HG03457 (cell line): ENCODE data around the gene TADA2A.
"Not testable (repeated sequence)": the region's sequence is repeated elsewhere in the genome, so short reads cannot be mapped to it uniquely, and the experiment has no call there.

Source experiments
- ATAC-seq: cut with Tn5 transposase; IDR thresholded peaks from one replicate; pipeline ENCODE4 v1.9.1; 2021; ENCODE audit warnings: moderate number of reproducible peaks; ENCODE audit not compliant: unreplicated experiment

Gene TADA2A

DNA sequence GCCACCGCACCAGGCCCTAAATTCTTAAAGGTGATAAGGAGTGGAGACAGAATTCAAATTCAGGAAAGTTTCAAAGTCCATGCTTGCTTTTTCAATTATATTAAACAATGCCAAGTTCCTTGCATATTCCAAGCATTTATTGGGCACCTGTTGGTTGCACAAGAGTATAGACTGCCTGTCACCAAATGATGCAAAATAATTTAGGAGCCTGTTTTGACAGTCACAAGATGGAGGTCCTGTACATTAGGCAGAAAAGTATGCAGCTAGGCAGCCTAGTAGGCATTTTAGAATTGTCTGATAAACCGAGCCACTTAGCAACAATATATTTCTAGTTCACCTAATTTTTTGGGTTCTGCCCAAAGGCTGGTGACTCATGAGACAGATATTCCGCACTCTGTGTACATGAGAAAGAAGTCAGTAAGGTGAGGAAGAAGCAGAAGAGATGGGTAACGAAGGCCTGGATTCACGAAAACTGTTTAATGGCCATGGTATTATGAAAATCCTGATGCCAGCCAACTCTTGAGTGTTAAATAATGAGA lies 7.4 kb upstream of the TADA2A start:
- no peak for ATAC-seq

DNA sequence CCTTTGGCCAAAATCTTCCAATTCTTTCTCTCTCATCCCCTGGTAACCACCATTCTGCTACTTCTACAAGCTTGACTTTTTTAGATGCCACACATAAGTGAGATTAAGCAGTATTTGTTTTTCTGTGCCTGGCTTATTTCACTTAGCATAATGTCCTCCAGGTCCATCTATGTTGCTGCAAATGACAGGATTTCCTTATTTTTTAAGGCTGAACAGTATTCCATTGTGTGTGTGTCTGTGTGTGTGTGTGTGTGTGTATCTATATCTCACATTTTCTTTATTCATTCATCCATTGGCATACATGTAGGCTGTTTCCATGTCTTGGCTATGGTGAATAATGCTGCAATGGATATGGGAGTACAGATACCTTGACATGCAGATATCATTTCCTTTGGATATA lies 6.2 kb upstream of the TADA2A start:
- ATAC-seq = no peak

DNA sequence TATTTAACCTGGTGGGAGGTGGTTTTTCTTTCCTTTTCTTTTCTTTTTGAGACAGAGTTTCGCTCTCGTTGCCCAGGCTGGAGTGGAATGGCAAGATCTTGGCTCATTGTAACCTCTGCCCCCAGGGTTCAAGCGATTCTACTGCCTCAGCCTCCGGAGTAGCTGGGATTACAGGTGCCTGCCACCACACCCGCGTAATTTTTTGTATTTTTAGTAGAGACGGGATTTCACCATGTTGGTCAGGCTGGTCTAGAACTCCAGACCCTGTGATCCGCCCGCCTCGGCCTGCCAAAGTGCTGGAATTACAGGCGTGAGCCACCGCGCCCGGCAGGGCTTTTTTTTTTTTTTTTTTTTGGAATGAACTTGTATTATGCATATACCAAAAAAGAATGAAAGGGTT lies 1.2 kb upstream of the TADA2A start:
- ATAC-seq = not testable (repeated sequence)

DNA sequence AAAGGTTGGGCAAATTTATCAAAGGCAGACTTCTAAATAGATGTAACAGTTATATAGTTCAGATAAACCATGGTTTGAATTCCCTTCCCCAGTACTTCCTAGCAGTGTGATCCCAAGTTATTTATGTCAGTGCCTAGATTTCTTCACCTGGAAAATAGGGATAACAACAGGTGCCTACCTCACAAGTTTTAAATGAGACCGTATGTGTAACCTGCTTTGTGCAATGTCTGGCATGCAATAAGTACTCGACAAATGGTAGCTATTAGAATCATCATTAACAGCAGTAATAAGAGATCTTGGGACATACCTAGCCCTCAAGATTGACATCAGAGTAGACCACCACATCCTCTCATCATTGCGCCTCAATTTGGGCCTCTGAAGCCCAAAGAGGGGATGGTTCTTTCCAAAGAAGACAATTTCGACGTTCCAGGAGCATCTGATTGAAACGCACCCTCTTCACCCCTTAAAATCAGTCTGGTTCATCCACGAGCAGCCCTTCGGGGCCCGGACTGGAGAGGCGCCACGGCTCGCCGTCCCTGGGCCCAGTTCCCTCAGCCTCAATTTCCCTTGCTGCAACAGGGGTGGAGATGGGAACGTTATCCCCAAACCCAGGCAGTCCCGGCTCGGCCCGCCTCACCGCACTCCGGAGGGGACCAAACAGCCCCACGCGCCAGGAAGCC lies 591 bp upstream of the TADA2A start:
- no peak for ATAC-seq

DNA sequence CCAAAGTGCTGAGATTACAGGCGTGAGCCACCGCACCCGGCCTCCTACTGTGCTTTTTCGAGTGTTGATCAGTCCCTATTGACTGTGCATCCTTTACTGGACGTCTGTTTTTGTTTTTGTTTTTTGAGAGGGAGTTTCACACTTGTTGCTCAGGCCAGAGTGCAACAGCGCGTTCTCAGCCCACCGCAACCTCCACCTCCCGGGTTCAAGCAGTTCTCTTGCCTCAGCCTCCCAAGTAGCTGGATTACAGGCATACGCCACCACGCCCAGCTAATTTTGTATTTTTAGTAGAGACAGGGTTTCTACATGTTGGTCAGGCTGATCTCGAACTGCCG lies 1.4 kb downstream of the TADA2A start:
- ATAC-seq = not testable (repeated sequence)

DNA sequence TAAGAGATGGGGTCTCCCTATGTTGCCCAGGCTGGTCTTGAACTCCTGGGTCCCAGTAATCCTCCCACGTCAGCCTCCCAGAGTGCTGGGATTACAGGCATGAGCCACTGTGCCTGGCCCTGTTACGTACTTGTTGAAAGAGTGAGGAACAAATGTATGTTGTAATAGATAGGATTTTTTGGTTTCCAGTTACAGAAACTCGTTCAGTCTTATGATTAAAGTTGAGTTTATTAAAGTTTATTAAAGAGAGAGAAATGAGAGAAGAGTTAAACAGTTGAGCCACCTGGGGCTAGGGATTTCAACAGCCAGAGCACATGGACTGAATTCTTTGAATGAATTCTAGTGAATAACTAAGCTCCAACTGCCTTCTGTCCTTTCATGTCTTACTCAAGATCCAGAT lies 3.7 kb downstream of the TADA2A start:
- no peak for ATAC-seq

DNA sequence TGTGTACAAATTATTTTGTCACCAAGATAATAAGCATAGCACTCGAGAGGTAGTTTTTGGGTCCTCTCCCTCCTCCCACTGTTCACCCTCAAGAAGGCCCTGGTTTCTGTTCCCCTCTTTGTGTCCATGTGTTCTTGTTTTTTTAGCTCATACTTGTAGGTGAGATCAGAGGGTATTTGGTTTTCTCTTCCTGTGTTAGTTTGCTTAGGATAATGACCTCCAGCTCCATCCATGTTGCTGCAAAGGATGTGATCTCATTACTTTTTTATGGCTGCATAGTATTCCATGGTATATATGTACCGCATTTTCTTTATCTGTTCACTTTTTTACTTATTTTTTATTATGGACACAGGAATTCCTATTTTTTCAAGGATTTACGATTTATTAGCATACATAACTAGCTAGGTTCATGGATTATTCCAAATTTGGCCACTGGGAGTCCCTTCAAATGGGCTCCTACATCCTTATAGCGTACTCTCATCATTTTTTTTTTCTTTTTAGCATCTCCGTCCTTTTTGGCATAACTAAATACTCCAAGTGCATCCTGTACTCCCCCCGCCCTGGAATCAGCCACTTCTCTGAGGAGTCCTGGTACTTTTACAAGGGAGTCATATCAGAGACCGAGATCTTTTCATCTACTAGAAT lies 7.3 kb downstream of the TADA2A start:
- ATAC-seq = no peak

DNA sequence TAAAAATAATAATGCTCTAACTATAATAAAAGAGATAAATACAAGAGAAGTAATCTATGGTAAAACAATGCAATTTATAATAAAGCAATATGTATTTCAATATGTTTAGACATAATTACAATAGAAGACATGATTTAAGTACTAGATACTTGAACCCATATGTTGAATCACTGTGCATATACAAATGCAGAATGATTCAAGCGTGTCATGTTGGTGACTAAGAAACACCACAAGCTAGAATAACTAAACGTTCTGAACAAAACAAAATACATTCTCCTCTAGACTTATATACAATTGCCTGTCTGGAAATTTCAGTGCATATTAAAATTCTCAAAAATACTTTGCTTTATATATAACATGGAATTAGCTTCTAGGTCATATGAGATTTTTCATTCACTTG lies 11.2 kb downstream of the TADA2A start:
- no peak for ATAC-seq

DNA sequence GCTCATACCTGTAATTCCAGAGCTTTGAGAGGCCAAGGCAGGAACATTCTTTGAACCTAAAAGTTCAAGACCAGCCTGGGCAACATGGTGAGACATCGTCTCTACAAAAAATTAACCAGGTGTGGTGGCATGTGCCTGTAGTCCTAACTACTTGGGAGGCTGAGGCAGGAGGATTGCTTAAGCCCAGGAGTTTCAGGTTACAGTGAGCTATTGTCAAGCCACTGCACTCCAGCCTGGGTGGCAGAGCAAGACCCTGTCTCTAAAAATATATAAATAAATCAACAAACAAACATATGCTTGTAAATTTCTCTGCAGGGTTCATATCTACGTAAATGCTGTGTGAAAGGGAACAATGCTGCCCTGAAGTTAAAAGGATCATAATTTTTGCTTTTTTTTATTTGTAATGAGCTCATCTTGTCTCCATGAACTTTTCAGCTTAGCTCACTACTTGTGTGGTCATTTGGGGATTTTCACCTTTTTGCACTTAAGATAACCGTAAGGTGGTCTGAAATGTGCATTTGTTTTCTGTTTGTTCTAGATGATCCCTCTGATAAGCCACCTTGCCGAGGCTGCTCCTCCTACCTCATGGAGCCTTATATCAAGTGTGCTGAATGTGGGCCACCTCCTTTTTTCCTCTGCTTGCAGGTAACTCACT lies 16.4 kb downstream of the TADA2A start:
- ATAC-seq = no peak

DNA sequence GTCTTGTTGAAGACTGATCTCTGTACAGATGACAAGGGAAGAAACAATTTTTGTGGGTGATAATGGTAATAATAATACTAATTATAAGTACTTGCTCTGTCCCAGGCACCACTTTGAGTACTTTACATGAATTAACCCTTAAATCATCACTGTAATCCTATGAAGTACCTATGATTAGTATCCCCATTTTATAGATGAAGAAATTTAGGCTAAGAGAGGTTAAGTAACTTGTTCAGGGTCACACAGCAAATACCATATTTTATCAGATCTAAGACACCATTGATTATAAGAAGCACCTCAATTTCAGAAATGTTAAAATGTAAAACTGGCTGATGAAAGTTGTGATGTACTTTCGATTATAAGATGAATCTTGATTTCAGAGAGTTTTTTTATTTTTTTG lies 18.6 kb downstream of the TADA2A start:
- ATAC-seq = no peak

DNA sequence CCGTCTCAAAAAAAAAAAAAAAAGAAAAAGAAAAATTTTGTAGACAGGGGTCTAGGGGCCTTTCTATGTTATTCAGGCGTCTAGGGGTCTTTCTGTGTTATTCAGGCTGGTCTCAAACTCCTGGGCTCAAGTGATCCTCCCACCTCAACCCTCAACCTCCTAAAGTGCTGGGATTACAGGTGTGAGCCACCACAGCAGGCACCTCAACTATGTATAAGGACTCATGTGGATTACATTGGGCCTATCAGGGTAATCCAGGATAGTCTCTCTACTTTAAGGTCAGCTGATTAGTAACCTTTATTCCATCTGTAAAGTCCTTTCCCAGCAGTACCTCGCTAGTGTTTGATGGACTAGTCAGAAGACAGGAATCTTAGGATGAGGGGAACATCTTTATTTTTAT lies 22.4 kb downstream of the TADA2A start:
- ATAC-seq = no peak

DNA sequence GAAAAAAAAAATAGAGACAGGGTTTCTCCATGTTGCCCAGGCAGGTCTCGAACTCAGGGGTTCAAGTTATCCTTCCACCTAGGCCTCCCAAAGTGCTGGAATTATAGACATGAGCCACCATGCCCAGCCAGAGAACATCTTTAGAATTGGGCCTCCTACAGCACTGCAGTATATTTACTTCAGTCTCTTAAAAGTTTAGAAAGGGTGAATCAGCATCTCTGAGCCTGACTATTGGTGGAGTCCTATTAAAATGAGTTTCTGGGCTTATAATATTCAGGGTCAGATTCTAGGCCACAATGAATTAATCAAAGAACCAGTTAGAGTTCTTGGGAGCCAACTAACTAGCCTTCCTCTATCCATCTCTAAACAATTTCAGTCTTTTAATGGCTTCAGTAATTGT lies 22.8 kb downstream of the TADA2A start:
- ATAC-seq = no peak

DNA sequence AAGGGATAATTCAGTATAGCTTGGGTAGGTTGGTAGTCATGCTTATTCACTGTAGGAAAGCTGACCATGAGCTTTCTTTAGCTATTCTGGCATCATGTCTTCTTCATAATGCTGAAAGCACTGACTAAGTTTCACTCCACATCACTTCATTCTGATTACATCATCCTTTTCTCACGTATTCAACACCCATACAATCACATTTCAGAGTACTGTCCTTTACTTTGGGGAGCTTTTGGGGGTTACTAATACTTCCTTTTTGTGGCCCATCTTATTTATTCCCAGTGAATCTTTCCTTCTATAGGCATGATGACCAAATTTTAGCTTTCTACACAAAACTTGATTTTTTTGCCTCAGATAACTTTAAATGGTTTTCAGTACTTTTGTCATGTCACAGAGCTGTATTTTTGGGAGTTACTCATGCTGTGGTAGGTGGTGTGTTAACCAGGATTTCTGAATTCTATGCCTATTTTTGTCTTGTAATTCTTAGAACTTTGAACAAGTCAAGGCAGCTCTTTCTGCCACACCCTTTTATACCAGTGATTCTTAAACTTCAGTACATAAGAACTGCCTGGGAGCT lies 23.5 kb downstream of the TADA2A start:
- no peak for ATAC-seq

DNA sequence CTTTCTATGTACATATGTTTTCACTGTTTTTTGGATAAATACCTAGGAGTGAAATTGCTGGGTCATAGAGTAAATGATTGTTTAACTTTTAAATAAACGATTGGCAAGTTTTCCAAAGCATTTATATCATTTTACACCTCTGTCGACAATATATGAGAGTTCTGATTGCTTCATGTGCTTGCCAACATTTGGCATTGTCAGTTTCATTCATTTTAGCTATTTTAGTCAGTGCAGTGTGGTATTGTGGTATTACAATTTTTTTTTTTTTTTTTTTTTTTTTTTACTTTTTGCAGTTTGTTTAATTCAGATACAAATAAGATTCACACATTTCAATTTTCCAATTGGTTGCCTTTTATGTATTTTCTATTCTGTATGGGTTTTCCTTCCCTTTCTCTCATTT lies 26.0 kb downstream of the TADA2A start:
- ATAC-seq = no peak

DNA sequence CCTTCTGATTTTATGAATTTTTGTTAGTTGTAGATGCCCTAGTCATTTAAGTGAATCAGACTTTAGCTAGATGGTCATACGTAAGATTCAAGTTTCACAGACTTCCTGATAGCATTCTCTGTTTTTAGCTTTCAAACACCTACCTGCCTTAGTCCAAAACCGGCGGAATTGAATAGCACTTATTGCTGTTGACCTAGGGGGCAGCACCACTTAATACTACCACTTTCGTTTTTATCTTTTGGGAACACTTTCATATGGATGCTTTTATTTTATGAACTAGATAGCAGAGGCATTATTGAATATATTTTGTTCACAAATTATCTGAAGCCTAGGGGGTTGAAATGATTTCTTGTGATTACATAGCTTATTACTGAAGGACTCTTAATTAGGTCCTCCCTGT lies 31.5 kb downstream of the TADA2A start:
- no peak for ATAC-seq

DNA sequence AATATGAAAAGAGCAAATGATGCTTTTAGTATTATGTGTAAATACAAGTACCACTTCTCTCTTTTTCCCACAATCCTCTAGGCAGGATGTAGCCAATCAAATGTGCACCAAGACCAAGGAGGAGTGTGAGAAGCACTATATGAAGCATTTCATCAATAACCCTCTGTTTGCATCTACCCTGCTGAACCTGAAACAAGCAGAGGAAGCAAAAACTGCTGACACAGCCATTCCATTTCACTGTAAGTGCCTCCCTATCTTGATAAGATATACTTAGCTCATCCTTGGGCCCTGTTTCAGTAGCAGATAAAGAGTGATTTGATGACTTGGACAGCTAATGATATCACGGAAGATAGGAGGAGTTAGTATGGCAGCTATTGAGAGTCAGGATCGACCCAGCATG lies 33.7 kb downstream of the TADA2A start:
- no peak for ATAC-seq

DNA sequence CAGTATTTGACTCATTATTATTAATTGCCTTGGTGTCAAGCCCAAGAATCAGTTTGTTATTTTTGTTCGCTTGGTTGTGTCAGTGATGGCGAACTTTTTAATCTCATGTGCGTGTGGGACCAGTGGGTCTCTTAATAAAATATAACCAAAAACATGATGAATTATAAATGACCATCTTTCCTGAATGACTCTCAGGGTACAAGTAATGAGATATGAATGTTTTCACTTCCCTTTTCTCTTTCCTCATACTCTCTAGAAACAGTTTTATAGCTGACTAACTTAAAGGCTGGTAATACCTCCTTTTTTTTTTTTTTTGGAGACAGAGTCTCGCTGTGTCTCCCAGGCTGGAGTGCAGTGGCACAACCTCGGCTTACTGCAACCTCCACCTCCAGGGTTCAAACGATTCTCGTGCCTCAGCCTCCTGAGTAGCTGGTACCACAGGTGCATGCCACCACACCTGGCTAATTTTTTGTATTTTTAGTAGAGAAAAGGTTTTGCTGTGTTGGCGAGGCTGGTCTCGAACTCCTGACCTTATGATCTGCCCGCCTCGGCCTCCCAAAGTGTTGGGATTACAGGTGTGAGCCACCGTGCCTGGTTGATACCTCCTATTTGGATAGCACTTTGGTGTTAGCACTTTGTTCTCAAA lies 34.8 kb downstream of the TADA2A start:
- not testable (repeated sequence) for ATAC-seq

DNA sequence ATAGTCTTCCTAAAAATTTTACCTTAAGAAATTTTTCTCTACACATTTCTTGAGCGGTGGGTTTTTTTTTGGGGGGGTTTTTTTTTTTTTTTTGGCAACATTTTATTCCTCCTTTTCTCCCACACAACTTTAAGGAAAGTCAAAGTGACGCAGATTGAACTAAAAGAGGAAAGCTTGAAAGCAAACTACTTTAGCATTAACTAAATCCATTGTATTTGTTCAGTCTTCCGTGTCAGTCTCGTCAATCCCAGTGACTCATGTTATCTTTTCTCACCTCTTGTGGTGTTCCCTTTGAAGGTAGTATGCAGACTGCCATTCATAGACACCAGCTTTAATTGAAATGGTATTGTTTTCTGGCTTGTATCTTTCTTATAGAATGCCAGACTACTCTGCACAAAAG lies 39.3 kb downstream of the TADA2A start:
- no peak for ATAC-seq

DNA sequence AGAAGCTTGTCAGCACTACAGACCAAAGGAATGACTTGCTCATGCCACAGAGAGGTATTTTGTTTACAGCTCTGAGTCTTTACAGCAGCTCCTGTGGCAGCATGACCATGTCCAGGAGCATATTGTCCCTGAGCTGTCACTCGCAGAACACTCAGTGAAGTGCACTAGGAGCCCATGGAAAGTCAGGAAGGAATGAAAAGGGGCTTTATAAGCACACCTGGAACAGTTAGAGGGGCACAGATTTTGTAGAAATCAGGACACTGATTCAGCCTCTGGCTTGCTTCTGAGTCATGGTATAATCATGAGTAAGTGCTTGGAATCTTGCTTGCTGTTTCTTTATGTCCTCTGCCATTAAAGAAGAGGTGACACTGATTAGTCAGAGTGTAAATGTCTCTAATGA lies 41.0 kb downstream of the TADA2A start:
- ATAC-seq = no peak

DNA sequence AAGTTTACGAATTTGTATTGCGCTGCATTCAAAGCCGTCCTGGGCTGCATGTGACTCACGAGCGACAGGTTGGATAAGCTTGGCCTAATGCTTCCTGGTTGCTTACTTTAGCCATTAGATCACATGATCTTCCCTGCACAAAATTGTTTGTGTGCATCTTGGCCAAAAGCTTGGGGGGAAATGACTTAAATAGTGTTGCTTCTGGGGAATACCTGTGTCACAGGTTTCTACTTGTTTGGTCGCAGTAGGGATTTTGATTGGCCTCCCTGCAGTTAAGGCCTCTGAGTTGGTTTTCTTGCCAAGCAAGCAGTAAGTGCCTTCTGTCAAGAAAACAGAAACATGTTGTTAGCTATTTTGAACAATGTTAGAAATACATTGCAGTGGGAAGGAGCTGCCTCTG lies 43.4 kb downstream of the TADA2A start:
- ATAC-seq = no peak

DNA sequence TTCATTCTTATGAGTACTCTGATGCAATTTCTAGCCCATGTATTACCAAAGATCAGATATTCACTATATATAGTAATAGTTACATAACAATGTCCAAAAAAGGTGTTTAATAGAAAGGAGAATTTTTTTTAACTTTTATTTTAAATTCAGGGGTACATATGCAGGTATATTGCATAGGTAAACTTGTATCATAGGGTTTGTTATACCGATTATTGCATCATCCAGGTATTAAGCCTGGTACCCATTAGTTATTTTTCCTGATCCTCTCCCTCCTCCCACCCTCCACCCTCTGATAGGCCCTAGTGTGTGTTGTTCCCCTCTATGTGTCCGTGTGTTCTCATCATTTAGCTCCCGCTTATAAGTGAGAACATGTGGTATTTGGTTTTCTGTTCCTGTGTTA lies 51.1 kb downstream of the TADA2A start:
- not testable (repeated sequence) for ATAC-seq
